Measurements from ENCODE around the gene CASK.
"Not testable (repeated sequence)": the region's sequence is repeated elsewhere in the genome, so short reads cannot be mapped to it uniquely, and the experiment has no call there.

Gene CASK

GRCh38 chrX:41703574-41704029 lies 219.8 kb downstream of the CASK start:
- no peak for FAIRE-seq
- no peak for DNase-seq (ENCODE audit: insufficient read length, low spot score)

- FAIRE-seq (no peak), DNase-seq (ENCODE audit: insufficient read length, low spot score) (no peak)
Observed at GRCh38 chrX:41695426-41695825, 227.9 kb downstream of the CASK start.

GRCh38 chrX:41693024-41693423 lies 230.3 kb downstream of the CASK start:
- DNase-seq (ENCODE audit: insufficient read length, low spot score), result no peak
- FAIRE-seq, result no peak

GRCh38 chrX:41692162-41692749 lies 231.1 kb downstream of the CASK start:
- FAIRE-seq, result no peak

GRCh38 chrX:41689711-41690110 lies 233.6 kb downstream of the CASK start:
- DNase-seq (ENCODE audit: insufficient read length, low spot score), result no peak
- FAIRE-seq, result no peak

More at GRCh38 chrX:41692162-41692749, 231.1 kb downstream of the CASK start:
- no peak for DNase-seq (ENCODE audit: insufficient read length, low spot score)

GRCh38 chrX:41688835-41689234 lies 234.5 kb downstream of the CASK start, which contains the start of gene GPR34:
Gene GPR34, plus strand, starts transcription at chrX:41688973. Its CDS starts 6,661 bp downstream, at chrX:41695634.
- DNase-seq (ENCODE audit: insufficient read length, low spot score) (no peak), FAIRE-seq (no peak)

- no peak for FAIRE-seq
Observed at GRCh38 chrX:41688156-41688555, 235.2 kb downstream of the CASK start.

GRCh38 chrX:41686788-41687187 lies 236.6 kb downstream of the CASK start:
- DNase-seq (ENCODE audit: insufficient read length, low spot score) (no peak), FAIRE-seq (no peak)

More at GRCh38 chrX:41688156-41688555, 235.2 kb downstream of the CASK start:
- DNase-seq (ENCODE audit: insufficient read length, low spot score), result no peak

GRCh38 chrX:41684940-41685339 lies 238.4 kb downstream of the CASK start:
- no peak for FAIRE-seq
- no peak for DNase-seq (ENCODE audit: insufficient read length, low spot score)

GRCh38 chrX:41684138-41684537 lies 239.2 kb downstream of the CASK start:
- FAIRE-seq, result no peak
- no peak for DNase-seq (ENCODE audit: insufficient read length, low spot score)

GRCh38 chrX:41677183-41678060 lies 245.9 kb downstream of the CASK start:
- DNase-seq (ENCODE audit: insufficient read length, low spot score), result no peak
- no peak for FAIRE-seq

- DNase-seq (ENCODE audit: insufficient read length, low spot score); FAIRE-seq: not testable (repeated sequence)
Observed at GRCh38 chrX:41676361-41676760, 247.0 kb downstream of the CASK start.

- no peak for DNase-seq (ENCODE audit: insufficient read length, low spot score)
- no peak for FAIRE-seq
Observed at GRCh38 chrX:41672643-41673042, 250.7 kb downstream of the CASK start.

GRCh38 chrX:41671082-41671481 lies 252.3 kb downstream of the CASK start:
- DNase-seq (ENCODE audit: insufficient read length, low spot score), result no peak
- FAIRE-seq, result no peak

- DNase-seq (ENCODE audit: insufficient read length, low spot score), result no peak
- no peak for FAIRE-seq
Observed at GRCh38 chrX:41670112-41670511, 253.2 kb downstream of the CASK start.

- no peak for FAIRE-seq
- no peak for DNase-seq (ENCODE audit: insufficient read length, low spot score)
Observed at GRCh38 chrX:41667631-41668030, 255.7 kb downstream of the CASK start.

GRCh38 chrX:41666251-41666650 lies 257.1 kb downstream of the CASK start:
- DNase-seq (ENCODE audit: insufficient read length, low spot score), result no peak
- FAIRE-seq, result no peak

- DNase-seq (ENCODE audit: insufficient read length, low spot score) (no peak), FAIRE-seq (no peak)
Observed at GRCh38 chrX:41665686-41666085, 257.7 kb downstream of the CASK start.

- no peak for FAIRE-seq
- DNase-seq (ENCODE audit: insufficient read length, low spot score), result no peak
Observed at GRCh38 chrX:41664908-41665307, 258.4 kb downstream of the CASK start.

GRCh38 chrX:41664375-41664901 lies 258.9 kb downstream of the CASK start:
- FAIRE-seq, result no peak
- DNase-seq (ENCODE audit: insufficient read length, low spot score), result no peak

- no peak for DNase-seq (ENCODE audit: insufficient read length, low spot score)
- no peak for FAIRE-seq
Observed at GRCh38 chrX:41661366-41662095, 261.8 kb downstream of the CASK start.

Measured in HTR-8/SVneo (cell line).